HEK293T (cell line): ENCODE data around the gene DND1.
A peak's percentile ranks its signal among the peaks of the same experiment; 100 is the strongest.
"Not testable (repeated sequence)": the region's sequence is repeated elsewhere in the genome, so short reads cannot be mapped to it uniquely, and the experiment has no call there.

Source experiments
- CTCF ChIA-PET: fragments of 350-600 bp; formaldehyde crosslinking; extraction: SDS; loops from one replicate; lab custom pipeline; 2021; ENCODE audit warnings: antibody characterized with exemption, inconsistent platforms; lab: Yijun Ruan, JAX
- POLR2A ChIA-PET: fragments of 350-600 bp; formaldehyde crosslinking; extraction: SDS; loops from one replicate; lab custom pipeline; 2020; ENCODE audit warnings: antibody characterized with exemption, inconsistent platforms; lab: Yijun Ruan, JAX
- DNase-seq: peaks from one replicate; pipeline ENCODE4 v3.0.0; 2012; ENCODE audit warnings: mixed read lengths; ENCODE audit errors: extremely low spot score
- ARNT ChIP-seq: fragments of 450-650 bp; IDR thresholded peaks from 2 replicates; pipeline ENCODE4 v1.6.1; 2017; ENCODE audit warnings: mild to moderate bottlenecking
- BHLHE40 ChIP-seq: fragments of 450-650 bp; IDR thresholded peaks from 2 replicates; pipeline ENCODE4 v1.6.1; 2016; ENCODE audit warnings: mild to moderate bottlenecking, moderate library complexity, borderline replicate concordance
- CTBP1 ChIP-seq: fragments of 450-650 bp; IDR thresholded peaks from 2 replicates; pipeline ENCODE4 v1.6.1; 2016; ENCODE audit warnings: borderline replicate concordance
- ELF4 ChIP-seq: fragments of 450-650 bp; IDR thresholded peaks from 2 replicates; pipeline ENCODE4 v1.6.1; 2017; ENCODE audit warnings: antibody characterized with exemption
- FOXM1 ChIP-seq: fragments of 450-650 bp; IDR thresholded peaks from 2 replicates; pipeline ENCODE4 v1.6.1; 2017; ENCODE audit warnings: mild to moderate bottlenecking, borderline replicate concordance
- HDGF ChIP-seq: fragments of 450-650 bp; IDR thresholded peaks from 2 replicates; pipeline ENCODE4 v1.6.1; 2017; ENCODE audit warnings: antibody characterized with exemption, borderline replicate concordance
- NFRKB ChIP-seq: fragments of 450-650 bp; IDR thresholded peaks from 2 replicates; pipeline ENCODE4 v1.6.1; 2016; ENCODE audit warnings: mild to moderate bottlenecking, moderate library complexity
- PKNOX1 ChIP-seq: fragments of 450-650 bp; IDR thresholded peaks from 2 replicates; pipeline ENCODE4 v1.6.1; 2016
- SP1 ChIP-seq: fragments of 450-650 bp; IDR thresholded peaks from 2 replicates; pipeline ENCODE4 v1.6.1; 2017
- TARDBP ChIP-seq: fragments of 450-650 bp; IDR thresholded peaks from 2 replicates; pipeline ENCODE4 v1.6.1; 2016
- ZNF384 ChIP-seq: fragments of 450-650 bp; IDR thresholded peaks from 2 replicates; pipeline ENCODE4 v1.6.1; 2016

Gene DND1

DNA sequence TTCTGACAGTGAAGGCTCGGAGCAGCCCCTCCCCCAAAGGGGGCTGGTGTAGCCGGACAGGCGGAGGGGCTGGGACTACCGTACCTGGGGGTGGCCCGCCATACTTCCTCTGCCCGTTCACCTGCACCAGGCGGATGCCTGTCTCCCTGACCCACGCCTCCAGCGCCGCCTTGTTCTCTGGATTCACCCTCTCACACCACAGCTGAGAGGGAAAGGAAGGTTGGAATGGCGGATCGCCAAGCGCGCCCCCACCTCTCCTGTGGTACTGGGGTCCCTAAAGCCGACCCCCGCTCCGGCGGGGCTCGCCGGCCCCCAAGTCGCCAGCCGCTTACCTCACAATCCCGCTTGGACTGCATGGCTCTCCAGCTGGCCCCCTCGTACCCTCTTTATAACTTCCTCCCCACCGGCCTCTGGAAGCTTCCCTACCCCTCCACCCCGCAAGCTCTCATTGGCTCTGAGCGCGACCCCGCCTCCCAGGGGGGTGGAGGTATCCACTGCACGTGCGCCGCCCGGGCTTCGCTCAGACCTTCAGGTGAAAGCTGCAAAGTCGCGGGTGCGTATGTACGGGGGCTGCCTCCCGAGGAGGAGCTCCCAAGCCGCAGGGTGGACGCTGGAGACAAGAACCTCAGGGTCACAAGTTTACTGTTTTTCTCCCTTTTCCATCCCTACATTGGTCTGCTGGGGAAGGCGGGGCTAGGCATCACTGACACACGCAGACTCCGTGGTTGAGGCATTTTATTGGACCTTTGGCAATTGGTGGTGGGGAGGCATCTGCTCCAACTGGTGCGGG is at the start of gene DND1:
Gene DND1, minus strand, starts transcription at position 390 of the 790 bp plus-strand sequence. Its CDS starts 34 bp downstream, at position 356.
- TF ChIP-seq CTBP1 (no peak), PKNOX1 (no peak), SP1 (no peak), ZNF384 (no peak), ARNT (no peak), HDGF (no peak), BHLHE40 (no peak)
- DNase-seq, result no peak
- CTCF ChIA-PET, result no interaction called here
- POLR2A ChIA-PET, result interaction anchor here (1.1 to 1.5 kb wide), 2 partner anchors 18 to 1296 kb away, joined by 3 to 6 read pairs; partner anchors contain the start of genes HARS1, HARS2 and RNF14

DNA sequence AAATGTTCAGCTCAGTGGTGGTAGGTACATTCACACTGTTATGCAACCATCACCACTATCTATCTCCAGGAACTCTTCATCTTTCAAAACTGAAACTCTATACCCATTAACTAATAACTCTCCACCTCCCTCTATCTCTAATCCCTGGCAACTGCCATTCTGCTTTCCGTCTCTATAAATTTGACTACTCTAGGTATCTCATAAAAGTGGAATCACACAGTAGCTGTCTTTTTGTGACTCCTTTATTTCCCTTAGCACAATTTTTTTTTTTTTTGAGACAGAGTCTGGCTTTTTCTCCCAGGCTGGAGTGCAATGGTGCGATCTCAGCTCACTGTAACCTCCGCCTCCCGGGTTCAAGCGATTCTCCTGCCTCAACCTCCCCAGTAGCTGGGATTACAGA is 48.0 kb upstream of the DND1 start:
- DNase-seq, result not testable (repeated sequence)
- POLR2A ChIA-PET, result interaction anchor here (1.5 kb wide), 1 partner anchor 30 kb away, joined by 4 read pairs; the partner anchor contains the start of genes HARS1 and HARS2

GRCh38 chr5:140720738-140721137 is 47.4 kb upstream of the DND1 start:
- ChIA-PET POLR2A (interaction anchor here (1.1 to 1.2 kb wide), 2 partner anchors 10 to 163 kb away, joined by 4 read pairs; partner anchors contain the start of gene SRA1), CTCF (interaction anchor here (0.5 to 2.6 kb wide), 9 partner anchors 10 to 476 kb away, joined by 3 to 19 read pairs (median 4); partner anchors contain the start of gene HARS1)
- not testable (repeated sequence) for DNase-seq

More for the DNA sequence above, 48.0 kb upstream of the DND1 start:
- CTCF ChIA-PET, result interaction anchor here (0.5 to 1.2 kb wide), 4 partner anchors 137 to 477 kb away, joined by 3 to 6 read pairs (median 4); no protein-coding TSS in a partner anchor

DNA sequence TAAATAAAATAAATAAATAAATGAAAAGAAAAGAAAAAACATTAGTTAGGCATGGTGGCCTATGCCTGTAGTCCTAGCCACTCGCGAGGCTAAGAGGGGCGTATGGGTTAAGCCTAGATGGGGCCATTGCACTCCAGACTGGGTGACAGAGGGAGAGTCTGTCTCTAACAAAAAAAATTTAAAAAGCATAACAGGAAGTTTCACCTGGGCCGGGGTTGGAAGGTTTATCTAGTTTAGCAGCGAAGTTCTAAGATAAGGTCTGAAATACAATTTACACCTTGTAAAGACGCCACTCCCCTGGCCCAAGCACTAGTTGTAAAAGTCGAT is 44.9 kb upstream of the DND1 start:
- POLR2A ChIA-PET, result interaction anchor here (0.9 to 2.4 kb wide), 7 partner anchors 8 to 602 kb away, joined by 3 to 13 read pairs (median 7); partner anchors contain the start of genes ANKHD1, HARS1, HARS2 and IK
- DNase-seq, result no peak
- CTCF ChIA-PET, result interaction anchor here (0.5 to 2.6 kb wide), 3 partner anchors 7 to 753 kb away, joined by 3 to 19 read pairs (median 4); no protein-coding TSS in a partner anchor
- TF ChIP-seq PKNOX1, result no peak
- TF ChIP-seq CTBP1, result no peak
- no peak for TF ChIP-seq NFRKB

DNA sequence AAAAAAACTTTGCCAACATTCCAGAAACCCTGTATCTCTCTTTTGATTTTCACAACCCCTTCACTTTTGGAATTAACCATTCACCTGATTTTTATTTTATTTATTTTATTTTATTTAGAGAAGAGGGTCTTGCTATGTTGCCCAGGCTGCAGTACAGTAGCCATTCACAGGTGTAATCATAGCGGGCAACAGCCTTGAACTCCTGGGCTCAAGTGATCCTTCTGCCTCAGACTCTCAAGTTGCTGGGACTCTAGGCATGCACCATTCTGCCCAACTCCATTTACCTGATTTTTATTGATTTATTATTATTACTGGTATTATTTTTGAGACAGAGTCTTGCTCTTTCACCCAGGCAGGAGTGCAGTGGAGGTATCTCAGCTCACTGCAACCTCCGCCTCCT is 42.9 kb upstream of the DND1 start:
- DNase-seq, CTCF ChIA-PET, POLR2A ChIA-PET: not testable (repeated sequence)

DNA sequence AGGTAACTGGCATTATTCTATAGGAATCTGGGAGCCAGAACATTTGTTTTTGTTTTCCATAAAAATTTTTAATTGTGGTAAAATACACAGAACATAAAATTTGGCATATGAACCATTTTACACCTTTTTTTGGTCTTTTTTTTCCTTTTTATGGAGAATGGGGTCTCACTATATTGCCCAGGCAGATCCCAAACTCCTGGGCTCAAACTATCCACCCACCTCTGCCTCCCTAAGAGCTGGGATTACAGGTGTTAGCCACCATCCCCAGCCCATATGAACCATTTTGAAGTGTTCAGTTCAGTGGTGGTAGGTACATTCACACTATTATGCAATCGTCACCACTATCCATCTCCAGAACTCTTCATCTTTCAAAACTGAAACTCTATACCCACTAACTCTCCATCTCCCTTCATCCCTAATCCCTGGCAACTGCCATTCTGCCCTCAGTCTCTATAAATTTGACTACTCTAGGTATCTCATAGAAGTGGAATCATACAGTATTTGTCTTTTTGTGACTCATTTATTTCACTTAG is 40.3 kb upstream of the DND1 start:
- ChIA-PET CTCF (no interaction called here), POLR2A (no interaction called here)
- no peak for DNase-seq
- TF ChIP-seq ELF4 (no peak), TARDBP (no peak)

- CTCF ChIA-PET, result interaction anchor here (1.2 to 2.1 kb wide), 2 partner anchors 8 to 17 kb away, joined by 5 to 19 read pairs; no protein-coding TSS in a partner anchor
- TF ChIP-seq CTBP1 (no peak), FOXM1 (no peak), TARDBP (no peak), NFRKB (no peak)
- POLR2A ChIA-PET, result interaction anchor here (1.0 to 2.5 kb wide), 7 partner anchors 10 to 310 kb away, joined by 8 to 22 read pairs (median 13); partner anchors contain the start of genes ANKHD1, HARS1, HARS2 and IK
- DNase-seq, result no peak
Observed at GRCh38 chr5:140711794-140712193, 38.4 kb upstream of the DND1 start.

- TF ChIP-seq CTBP1 (peak; percentile 32; the same call in 1 of the 2 replicates), ELF4 (no peak)
- CTCF ChIA-PET, result interaction anchor here (0.6 to 2.1 kb wide), 4 partner anchors 9 to 364 kb away, joined by 3 to 19 read pairs (median 4); partner anchors contain the start of gene HBEGF
- DNase-seq, result peak; percentile 73
- POLR2A ChIA-PET, result interaction anchor here (0.6 to 2.5 kb wide), 10 partner anchors 8 to 310 kb away, joined by 3 to 22 read pairs (median 9); partner anchors contain the start of genes ANKHD1, HARS1, HARS2 and IK
Observed at GRCh38 chr5:140710899-140711552, 37.6 kb upstream of the DND1 start.

DNA sequence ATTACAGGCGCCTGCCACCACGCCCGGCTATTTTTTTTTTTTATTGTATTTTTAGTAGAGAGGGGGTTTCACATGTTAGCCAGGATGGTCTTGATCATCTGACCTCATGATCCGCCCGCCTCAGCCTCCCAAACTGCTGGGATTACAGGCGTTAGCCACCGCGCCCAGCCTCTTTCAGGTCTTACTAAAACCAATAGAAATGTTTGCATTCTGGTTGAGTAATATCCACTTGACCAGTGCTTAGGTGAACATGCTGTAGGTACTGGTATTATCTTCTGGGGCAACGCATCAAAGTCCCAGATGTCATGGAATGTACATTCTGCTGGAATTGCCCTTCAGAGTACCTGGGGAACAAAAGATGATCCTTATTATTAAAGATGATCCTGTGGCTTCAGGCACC is 35.4 kb upstream of the DND1 start:
- DNase-seq, CTCF ChIA-PET: not testable (repeated sequence)
- POLR2A ChIA-PET, result interaction anchor here (1.3 to 1.7 kb wide), 2 partner anchors 9 to 18 kb away, joined by 4 to 7 read pairs; partner anchors contain the start of genes HARS1, HARS2 and ZMAT2
